GM12875 (cell line): ENCODE measurements around the gene VIL1.

Experiments used
- H3K4me3 ChIP-seq: one replicate; pipeline ENCODE4 v1.5.1; 2011; ENCODE audit warnings: low read depth, low read length, control low read depth
- TF ChIP-seq, protein P1 (sequence below): IDR thresholded peaks from 2 replicates; pipeline ENCODE4 v1.5.1; 2011; ENCODE audit warnings: low read depth, mild to moderate bottlenecking, control low read depth, inconsistent platforms, low read length, moderate library complexity, borderline replicate concordance; ENCODE audit not compliant: insufficient read depth

Gene VIL1

DNA sequence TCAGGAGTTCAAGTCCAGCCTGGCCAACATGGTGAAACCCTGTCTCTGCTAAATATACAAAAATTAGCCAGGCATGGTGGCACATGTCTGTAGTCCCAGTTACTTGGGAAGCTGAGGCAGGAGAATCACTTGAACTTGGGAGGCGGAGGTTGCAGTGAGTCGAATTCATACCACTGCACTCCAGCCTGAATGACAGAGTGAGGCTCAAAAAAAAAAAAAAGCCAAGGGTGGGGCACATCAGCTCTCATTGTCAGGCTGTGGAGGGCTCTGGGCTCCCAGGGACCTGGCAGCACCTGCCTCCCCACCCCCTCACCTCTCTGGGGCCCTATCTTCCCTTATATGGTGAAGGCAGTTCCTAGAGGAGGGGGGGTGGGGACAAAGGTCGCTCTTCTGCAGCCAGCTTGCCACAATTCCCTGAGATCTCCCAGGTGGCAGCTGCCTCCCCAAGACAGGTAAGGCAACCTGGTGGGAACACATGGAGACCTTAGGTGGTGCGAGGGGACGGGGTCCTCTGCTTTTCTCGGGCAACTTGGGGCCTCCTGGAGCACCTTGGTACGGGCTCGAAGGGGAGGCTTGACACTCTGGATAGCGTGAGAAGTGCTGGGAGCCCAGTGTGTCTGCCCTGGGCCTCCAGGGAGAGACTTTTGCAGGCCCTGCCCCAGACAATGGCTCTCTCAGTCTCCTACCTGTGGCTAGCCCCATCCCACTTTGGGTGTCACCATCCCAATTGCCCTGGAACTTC, at the start of gene VIL1:
Gene VIL1, plus strand, starts transcription at position 407 of the 742 bp plus-strand sequence. CDS start 4,656 bp downstream, outside the sequence.
- H3K4me3 ChIP-seq = no peak within 1 kb of the TSS
- TF ChIP-seq, protein P1, sequence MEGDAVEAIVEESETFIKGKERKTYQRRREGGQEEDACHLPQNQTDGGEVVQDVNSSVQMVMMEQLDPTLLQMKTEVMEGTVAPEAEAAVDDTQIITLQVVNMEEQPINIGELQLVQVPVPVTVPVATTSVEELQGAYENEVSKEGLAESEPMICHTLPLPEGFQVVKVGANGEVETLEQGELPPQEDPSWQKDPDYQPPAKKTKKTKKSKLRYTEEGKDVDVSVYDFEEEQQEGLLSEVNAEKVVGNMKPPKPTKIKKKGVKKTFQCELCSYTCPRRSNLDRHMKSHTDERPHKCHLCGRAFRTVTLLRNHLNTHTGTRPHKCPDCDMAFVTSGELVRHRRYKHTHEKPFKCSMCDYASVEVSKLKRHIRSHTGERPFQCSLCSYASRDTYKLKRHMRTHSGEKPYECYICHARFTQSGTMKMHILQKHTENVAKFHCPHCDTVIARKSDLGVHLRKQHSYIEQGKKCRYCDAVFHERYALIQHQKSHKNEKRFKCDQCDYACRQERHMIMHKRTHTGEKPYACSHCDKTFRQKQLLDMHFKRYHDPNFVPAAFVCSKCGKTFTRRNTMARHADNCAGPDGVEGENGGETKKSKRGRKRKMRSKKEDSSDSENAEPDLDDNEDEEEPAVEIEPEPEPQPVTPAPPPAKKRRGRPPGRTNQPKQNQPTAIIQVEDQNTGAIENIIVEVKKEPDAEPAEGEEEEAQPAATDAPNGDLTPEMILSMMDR = no peak

DNA sequence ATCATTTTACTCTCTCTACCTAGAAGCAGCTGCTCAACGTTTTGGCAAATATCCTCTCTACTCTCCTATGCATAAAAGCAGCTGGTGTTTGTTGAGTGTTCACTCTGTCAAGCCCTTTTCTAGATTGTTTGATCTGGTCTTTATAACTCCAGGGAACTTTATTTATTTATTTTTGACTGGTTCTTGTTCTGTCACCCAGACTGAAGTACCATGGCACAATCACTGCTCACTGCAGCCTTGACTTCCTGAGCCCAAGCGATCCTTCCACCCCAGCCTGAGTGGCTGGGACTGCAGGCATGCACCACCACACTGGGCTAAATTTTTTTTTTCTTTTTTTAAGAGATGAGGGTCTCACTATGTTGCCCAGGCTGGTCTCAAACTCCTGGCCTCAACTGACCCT, 49.6 kb upstream of the VIL1 start:
- no peak overlapping the region for H3K4me3 ChIP-seq
- TF ChIP-seq, protein P1 = no peak

DNA sequence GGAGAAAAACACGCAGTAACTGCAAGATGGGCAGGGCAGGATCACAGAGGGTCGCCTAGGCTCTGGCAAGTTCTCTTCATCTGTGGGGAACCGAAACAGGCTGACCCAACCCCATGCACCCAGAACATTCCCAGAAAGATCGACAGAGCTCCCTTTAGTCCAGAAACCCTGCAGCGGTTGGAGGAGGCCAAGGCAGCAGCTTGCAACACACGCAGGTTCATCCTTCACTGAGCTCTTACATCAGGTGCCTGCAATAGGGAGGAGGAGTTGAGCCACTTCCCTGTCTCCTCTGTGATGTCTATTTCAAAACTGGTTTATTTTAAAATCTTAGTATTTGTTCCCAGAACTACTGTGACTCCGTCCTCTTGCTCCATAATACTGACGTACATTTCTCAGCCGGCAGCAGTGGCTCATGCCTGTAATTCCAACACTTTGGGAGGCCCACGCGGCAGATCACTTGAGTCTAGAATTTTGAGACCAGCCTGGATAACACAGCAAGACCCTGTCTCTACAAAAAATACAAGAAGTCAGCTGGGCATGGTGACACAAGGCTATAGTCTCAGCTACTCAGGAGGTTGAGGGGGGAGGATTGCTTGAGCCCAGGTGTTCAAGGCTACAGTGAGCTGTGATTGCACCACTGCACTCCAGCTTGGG, 48.4 kb upstream of the VIL1 start:
- no peak overlapping the region for H3K4me3 ChIP-seq
- TF ChIP-seq, protein P1 = no peak

DNA sequence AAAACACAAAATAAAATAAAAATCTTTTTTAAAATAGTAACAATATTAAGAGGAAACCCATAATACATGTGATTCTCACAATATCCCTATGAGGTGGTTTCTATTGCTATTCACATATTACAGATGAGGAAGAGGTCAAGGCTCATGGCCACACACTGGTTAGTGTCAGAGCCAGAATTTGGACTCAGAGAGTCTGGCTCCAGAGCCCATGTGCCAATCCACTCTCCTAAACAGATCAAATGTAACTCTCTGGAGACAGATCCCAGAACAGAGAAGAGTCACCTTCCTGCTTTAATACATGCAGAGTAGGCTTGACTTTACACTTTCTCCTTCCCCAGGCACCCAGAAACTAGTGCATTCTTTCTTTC, 47.0 kb upstream of the VIL1 start:
- H3K4me3 ChIP-seq = no peak overlapping the region
- TF ChIP-seq, protein P1 = no peak

DNA sequence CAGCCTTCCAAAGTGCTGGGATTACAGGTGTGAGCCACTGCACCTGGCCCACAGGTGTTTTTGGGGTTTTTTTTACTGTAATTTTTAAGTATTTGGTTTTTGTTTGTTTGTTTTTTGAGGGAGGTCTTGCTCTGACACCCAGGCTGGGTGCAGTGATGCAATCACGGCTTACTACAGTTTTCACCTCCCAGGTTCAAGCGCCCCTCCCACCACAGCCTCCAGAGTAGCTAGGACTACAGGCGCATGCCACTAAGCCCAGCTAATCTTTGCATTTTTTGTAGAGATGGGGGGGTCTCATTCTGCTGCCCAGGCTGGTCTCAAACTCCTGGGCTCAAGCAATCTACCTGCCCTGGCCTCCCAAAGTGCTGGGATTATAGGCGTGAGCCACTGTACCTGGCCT, 44.1 kb upstream of the VIL1 start:
- TF ChIP-seq, protein P1 = no peak
- H3K4me3 ChIP-seq = no peak overlapping the region

DNA sequence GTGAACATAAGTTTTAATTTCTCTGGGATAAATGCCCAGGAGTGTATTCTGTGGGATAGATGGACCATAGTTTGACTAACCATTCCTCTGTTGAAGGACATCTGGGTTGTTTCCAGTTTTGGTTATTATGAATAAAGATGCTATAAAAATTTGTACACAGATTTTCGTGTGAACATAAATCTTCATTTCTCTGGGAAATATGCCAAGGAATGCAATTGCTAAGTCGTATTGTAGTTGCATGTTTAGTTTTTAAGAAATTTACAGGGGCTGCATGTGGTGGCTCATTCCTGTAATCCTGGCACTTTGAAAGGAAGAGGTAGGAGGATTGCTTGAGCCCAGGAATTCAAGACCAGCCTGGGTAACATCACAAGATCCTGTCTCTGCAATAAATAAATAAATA, 43.7 kb upstream of the VIL1 start:
- no peak overlapping the region for H3K4me3 ChIP-seq
- TF ChIP-seq, protein P1 = no peak

DNA sequence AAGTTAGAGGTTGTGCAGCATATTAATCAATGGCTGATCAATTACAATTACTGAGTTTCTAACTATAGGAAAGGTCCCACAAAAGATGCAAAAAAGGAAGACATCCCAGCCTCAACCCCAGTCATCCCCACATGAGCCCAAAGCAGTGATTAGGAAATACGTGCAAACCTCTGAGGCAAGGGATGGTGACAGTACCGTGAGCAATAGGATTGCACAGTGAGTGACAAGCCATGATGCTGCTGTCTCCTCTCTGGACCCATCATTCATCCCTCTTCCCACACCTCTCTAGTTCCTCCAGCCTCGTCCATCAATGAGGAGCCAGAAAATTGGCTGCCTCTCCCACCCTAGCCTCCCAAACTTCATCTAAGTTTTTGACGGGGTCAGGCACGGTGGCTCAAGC, 40.9 kb upstream of the VIL1 start:
- TF ChIP-seq, protein P1 = no peak
- H3K4me3 ChIP-seq = no peak overlapping the region
